Measurements from ENCODE around the gene RTL5. TPM values are rescaled to one million over a fixed set of nuclear protein-coding genes. Genes with fewer than 3 reads are reported as not detected.

Gene RTL5
- total and polyA plus RNA-seq, 7 donors = 0.46 to 7.5 (median 2.7) TPM

DNA sequence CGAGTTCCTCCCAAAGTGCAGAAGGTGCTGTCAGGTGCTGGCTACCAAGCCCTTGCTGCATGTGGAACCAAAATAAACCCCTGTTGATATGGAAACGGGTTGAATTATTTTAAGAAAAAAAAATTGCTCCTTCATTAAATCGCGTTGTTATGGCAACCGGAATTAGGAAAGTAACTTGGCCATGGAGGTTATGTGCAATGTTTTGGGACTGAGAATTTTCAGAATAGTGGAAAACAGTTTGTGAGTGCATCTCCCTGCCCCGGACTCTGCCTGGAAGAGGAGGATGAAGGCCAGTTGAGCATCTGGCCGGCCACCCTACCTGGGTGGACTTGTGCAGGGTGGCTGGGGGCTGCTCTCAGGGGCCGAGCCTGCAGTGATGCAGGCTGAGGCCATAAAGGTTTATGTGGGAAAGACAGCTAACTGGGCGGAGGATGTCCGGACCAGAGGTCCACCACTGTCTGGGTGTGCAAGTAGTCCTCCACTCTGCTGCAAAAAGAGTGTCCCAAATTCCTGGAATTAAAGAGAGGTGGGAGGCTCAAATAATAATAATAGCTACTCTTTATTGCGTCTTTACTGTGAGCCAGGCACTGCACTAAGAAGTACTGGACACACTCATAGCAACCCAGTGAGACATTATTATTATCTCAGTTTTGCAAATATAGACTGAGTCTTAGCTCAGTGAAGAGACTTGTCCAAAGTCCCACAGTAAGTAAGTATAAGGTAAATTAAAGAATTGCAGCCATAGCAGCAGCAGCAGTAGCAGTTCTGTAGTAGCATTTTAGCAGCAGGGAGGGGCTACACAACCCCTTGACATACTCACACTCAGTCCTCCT is 20.6 kb downstream of the RTL5 start:
- Histone ChIP-seq H3K27me3 (no peaks in the 10 kb centered on the region), H3K27ac (no peak overlapping the region), H3K9me3 (no peaks in the 10 kb centered on the region), H3K4me1 (peaks cover 0 to 19% (median 13%) of the 10 kb centered on the region in 4 donors), H3K36me3 (no peaks in the 10 kb centered on the region), H3K4me3 (no peak overlapping the region)
- 85 to 88% methylated on average over 11 of the region's 11 CpGs for WGBS, 2 donors
- DNase-seq = no peak
- TF ChIP-seq POLR2A (IDR thresholded peaks at IDR 0.05) (no peak), EP300 (IDR thresholded peaks at IDR 0.05) (no peak), POLR2AphosphoS5 (IDR thresholded peaks at IDR 0.05) (no peak), CTCF (IDR thresholded peaks at IDR 0.05) (no peak)
- intact Hi-C loops (cut with DNase I) = loop anchor here (5.0 kb wide), 1 partner anchor 34 kb away; no protein-coding TSS in a partner anchor

GRCh38 chrX:72110051-72110875 is 21.5 kb downstream of the RTL5 start:
- TF ChIP-seq EP300 (IDR thresholded peaks at IDR 0.05) = no peak
- TF ChIP-seq CTCF (IDR thresholded peaks at IDR 0.05) = no peak
- TF ChIP-seq POLR2A (IDR thresholded peaks at IDR 0.05) = no peak
- no peak for TF ChIP-seq POLR2AphosphoS5 (IDR thresholded peaks at IDR 0.05)
- no peak for DNase-seq
- Histone ChIP-seq H3K27ac (no peak overlapping the region), H3K36me3 (no peaks in the 10 kb centered on the region), H3K9me3 (no peaks in the 10 kb centered on the region), H3K4me1 (peaks cover 0 to 19% (median 13%) of the 10 kb centered on the region in 4 donors), H3K4me3 (no peak overlapping the region), H3K27me3 (no peaks in the 10 kb centered on the region)
- intact Hi-C loops (cut with DNase I) = loop anchor here (5.0 kb wide), 1 partner anchor 33 kb away; no protein-coding TSS in a partner anchor
- 61 to 64% methylated on average over 13 of the region's 13 CpGs for WGBS, 2 donors

DNA sequence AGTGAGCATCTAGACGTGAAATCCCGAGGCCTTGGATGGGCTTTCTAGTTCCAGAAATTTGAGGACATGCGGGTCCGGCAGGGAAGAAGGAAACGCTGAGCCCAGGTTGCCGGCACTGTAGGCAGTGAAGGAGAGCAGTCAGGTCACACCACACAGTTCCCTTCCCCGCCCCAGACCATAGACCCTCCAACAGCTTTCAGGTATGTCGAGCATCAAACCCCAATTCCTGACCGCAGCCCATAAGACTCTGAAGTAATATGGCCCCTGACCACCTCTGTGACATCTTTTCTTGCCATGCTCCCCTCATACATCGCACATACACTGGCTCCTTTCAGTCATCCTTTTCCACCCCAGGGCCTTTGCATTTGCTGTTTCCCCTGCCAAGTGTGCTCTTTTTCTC is 23.0 kb downstream of the RTL5 start:
- Histone ChIP-seq H3K36me3 (no peaks in the 10 kb centered on the region), H3K9me3 (no peaks in the 10 kb centered on the region), H3K4me3 (no peak overlapping the region), H3K27me3 (no peaks in the 10 kb centered on the region), H3K27ac (no peak overlapping the region), H3K4me1 (peaks cover 0 to 7% (median 2%) of the 10 kb centered on the region in 4 donors)
- intact Hi-C loops (cut with DNase I) = no loop called here
- no peak for DNase-seq
- TF ChIP-seq POLR2AphosphoS5 (IDR thresholded peaks at IDR 0.05) (no peak), POLR2A (IDR thresholded peaks at IDR 0.05) (no peak), EP300 (IDR thresholded peaks at IDR 0.05) (no peak), CTCF (IDR thresholded peaks at IDR 0.05) (no peak)
- 92 to 96% methylated on average over 10 of the region's 10 CpGs for WGBS, 2 donors

- Histone ChIP-seq H3K27me3 (no peaks in the 10 kb centered on the region), H3K4me1 (peaks cover 0 to under 1% (median 0%) of the 10 kb centered on the region in 4 donors), H3K9me3 (no peaks in the 10 kb centered on the region), H3K27ac (no peak overlapping the region), H3K36me3 (no peaks in the 10 kb centered on the region), H3K4me3 (no peak overlapping the region)
- intact Hi-C loops (cut with DNase I) = no loop called here
- no peak for TF ChIP-seq POLR2A (IDR thresholded peaks at IDR 0.05)
- TF ChIP-seq CTCF (IDR thresholded peaks at IDR 0.05) = no peak
- no peak for TF ChIP-seq EP300 (IDR thresholded peaks at IDR 0.05)
- TF ChIP-seq POLR2AphosphoS5 (IDR thresholded peaks at IDR 0.05) = no peak
- WGBS, 2 donors = 84 to 88% methylated on average over 12 of the region's 12 CpGs
- DNase-seq = no peak
Measured at GRCh38 chrX:72107841-72108595, 23.7 kb downstream of the RTL5 start.

All from sigmoid colon (tissue), 7 donors.